GM18498 (cell line): Measurements from ENCODE around the gene ZFHX3.

ENCODE experiments used
- ATAC-seq: cut with Tn5 transposase; IDR thresholded peaks from one replicate; pipeline ENCODE4 v1.9.1; 2021; ENCODE audit warnings: mild to moderate bottlenecking, moderate library complexity; ENCODE audit not compliant: unreplicated experiment

The ZFHX3 gene

GRCh38 chr16:72886346-72886974 lies 161.5 kb downstream of the ZFHX3 start:
- no peak for ATAC-seq

- ATAC-seq = no peak
Measured at GRCh38 chr16:72884573-72884972, 163.4 kb downstream of the ZFHX3 start.

DNA sequence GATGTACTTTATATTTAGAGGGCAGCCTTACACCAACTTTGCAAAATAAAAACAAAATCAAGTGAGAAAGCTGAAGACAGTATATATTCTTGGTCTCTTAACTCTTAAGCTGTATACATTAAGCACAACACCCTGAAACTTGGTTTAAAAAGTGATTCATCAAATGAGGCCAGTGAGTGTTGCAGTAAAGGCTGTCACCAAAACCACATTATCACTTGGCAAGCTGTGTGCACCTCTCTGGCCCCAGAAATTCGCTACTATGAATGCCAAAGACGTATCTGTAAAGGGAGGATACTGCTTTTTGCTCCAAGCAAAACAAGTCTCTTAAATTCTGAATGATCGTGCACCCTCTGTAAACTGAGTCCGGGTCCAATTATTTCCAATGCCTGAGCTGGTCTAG lies 163.9 kb downstream of the ZFHX3 start:
- no peak for ATAC-seq

DNA sequence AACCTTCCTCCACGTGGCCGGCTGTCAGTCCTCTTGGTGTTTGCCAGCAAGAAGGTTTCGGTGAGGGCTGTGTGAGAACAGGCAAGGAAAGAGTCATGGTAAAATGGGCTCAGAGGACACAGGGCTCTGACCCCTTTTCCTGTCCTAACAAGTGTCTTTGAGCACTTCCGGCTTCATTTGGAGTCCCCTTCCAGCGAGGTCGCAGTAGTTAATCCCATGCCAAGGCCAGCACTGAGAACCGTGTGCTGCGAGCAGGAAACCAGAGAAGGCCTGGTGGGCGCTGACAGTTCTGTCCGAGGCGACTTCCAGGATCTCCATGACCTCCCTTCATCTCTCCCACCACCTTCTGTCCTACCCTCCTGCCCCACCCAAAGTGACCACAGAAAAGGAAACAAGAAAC lies 168.1 kb downstream of the ZFHX3 start:
- no peak for ATAC-seq

DNA sequence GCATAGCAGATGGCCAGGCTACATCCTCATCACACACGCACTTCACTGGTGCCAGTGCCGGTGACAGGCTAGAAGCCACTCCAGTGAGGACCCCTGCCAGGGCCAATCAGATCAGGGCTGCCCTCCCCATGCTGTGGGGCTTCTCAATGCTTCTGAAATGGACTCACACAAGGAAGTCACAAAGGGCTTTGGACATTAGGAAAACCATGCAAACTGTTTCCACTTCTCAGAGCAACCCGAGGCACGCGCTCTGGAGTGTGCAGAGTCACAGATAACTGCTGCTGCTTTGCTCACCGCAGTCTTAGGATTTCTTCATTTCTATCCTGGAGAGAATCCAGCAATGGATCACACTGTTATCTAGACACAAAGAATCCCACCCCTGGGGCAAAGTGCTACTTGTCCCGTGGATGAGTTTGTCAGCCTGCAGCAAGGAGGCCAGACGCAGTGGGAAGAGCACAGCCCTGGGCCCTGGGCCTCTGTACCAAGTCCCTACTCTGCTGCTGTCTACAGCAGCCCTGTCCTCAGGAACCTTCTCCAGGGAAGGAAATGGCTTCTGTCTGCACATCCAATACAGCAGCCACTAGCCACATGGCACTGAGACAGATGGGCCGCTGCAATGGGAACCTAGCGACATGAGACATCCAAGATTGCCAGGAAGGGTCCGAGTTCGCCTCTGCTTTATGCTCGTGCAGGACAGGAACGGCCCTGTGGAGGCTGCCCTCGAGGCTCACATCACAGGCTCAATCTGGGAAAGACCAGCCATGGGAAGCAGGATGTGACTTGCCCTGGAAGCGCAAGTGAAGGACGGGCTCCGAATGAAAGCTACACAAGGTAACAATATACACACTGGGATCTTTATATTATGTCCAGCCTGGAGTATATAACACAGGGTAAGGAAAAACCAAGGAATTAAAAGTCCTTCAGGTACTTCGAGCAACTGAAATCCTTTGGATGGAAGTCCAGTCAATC lies 169.3 kb downstream of the ZFHX3 start:
- no peak for ATAC-seq

GRCh38 chr16:72877374-72878028 lies 170.4 kb downstream of the ZFHX3 start:
- ATAC-seq = no peak

DNA sequence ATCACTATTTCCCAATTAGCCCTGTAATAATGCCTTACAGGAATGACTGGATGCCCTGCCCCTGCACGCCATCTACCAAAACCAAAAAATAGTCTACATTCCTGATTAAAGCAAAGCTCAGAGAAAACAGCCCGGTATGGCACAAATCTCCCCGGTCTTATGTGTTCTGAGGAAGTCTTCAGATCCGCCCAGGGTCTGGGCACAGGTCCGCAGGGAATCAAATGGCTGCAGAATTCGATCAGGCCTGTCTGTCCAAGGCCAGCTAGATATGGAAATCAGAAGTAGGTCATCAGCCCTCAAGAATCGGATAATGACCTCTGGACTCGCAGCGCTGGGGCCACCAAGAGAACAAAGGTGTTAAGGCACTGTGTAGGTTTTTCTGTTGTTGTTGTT lies 171.0 kb downstream of the ZFHX3 start:
- ATAC-seq = no peak

DNA sequence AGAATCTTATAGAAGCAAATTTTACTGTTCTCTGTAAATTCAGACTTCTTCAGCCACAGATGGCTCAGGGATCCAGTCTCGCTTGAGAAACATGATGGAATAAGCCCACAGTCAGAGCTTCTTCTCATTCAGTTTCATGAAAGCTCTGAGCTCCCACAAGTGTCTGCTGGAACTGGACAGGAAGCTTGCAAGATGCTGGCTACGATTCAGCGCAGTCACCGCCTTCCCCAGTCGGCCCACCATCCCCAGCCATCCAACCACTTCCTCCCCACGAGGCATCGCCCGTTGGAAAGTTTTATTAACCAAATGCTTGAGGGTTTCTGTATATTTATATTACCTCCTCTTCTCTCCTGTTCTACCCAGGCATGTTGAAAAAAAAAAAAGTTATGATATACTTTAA lies 171.7 kb downstream of the ZFHX3 start:
- ATAC-seq = no peak

GRCh38 chr16:72875291-72876031 lies 172.5 kb downstream of the ZFHX3 start:
- ATAC-seq = no peak

DNA sequence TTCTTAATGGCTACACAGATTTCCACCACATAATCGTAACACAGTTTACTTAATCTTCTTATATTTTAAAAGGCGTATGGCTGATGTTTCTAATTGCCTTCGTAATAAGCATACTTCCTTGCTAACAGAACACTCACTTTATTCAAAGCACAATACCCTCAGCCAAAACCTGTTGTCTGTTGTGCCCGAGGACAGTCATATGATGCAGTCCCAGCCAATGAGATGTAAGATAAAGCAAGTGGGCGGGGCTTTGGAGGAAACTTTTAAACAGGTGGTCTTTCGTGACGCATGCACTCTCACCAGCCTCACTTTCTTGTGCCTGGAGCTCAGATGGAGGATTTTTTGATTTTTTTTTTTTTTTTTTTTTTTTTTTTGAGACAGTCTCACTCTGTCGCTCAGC lies 174.1 kb downstream of the ZFHX3 start:
- no peak for ATAC-seq

DNA sequence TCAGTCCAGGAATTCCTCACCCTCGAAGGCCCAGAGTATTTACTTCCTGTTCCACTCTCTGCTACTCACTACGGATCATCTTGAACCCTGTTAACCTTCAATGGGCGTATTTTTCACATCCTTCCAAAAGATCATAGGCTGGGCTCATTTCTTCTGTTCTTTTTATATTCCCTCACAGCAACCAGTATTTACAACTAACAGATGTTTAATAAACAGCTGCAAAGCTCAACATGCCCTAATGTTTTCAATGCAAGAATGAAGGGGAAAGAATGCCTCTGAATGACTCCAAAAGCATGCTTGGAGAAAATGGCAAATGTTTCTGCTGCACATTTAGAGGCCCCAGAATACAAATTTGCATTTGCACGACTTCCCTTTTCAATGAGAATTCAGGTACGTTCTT lies 174.9 kb downstream of the ZFHX3 start:
- ATAC-seq = no peak

DNA sequence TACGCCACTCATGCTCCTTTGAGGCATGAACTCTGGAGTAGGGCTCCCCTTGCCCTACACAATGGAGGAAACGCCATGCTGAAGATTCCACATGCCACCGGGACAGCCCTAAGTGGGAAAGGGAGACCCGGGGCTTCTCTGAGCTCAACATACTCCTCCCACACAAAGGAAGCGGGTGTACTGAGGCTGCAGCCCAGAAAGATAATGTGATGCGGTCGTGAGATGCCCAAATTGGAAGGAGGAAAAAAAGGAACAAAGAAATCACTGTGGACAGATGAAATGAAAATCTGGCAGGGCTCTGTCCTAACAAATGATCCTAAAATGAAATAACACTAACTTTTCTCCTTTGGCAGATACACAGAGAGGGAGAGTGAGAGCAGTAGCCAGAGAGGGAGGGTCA lies 182.1 kb downstream of the ZFHX3 start:
- ATAC-seq = no peak

DNA sequence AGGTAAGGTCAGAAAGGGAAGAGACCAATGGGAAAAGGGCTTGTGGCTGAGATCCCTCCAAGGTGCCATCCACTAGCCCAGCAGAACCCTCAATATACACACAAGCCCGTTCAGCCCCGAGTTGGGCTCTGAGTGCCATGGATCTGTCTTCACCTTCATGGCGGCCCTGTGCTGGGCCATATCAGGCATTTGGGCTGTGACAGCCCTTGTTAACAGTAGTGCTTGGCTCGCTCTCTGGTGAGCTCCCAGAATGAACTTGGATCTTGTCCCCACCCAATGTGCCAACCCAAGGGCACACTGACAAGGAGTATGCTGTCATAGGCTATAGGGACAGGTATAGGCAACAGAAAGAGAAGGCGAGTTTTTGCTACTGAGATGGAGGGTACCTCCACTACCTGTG lies 182.7 kb downstream of the ZFHX3 start:
- ATAC-seq = no peak

DNA sequence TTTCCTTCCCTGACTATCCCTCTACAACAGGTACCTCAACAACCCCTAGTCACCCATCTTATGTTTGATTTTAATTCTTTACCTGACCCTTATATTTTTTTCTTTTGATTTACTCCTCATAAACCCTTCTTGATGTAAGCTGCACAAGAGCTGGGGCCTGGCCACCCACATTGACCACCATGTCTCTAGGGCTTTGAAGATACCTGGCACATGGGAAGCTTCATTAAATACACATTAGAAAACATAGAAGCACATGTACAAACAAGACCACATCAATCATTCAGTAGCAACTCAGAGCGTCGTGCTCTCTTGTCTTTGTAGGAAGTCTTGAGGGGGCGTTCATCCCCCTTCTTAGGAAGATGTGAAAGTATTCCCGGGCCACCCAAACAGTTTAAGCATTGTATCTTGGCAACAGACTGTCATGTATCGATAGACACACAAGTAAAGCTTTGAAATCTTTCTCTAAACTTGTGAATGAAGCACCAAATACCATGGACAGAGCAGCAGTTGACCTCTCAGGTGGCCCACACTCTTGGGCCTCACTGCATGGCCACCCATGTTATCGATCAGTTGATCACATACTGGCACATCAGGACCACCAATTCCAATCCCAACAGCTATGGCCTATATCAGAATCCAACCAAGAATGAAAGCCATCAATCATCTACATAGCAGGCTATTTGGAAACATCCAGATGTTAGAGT lies 183.6 kb downstream of the ZFHX3 start:
- ATAC-seq = no peak

DNA sequence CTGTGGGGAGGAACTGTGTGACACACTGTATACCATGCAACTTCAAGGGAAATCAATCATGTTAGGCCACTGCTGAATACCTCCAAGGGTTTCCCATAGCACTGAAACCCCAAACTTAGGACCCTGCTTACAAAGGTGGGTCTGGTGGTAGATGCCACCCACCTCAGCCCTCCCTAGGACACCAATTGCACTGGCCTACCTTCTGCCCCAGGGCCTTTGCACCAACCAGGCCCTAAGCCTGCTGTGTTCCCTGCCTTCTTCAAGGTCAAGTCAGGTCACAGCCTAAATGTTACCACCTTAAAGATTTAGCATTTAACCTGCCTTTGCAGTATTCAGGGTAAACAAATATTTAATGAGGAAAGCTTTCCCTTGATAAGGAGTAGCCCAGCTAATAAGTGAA lies 185.8 kb downstream of the ZFHX3 start:
- ATAC-seq = no peak

- ATAC-seq = no peak
Measured at GRCh38 chr16:72860726-72861562, 187.0 kb downstream of the ZFHX3 start.

DNA sequence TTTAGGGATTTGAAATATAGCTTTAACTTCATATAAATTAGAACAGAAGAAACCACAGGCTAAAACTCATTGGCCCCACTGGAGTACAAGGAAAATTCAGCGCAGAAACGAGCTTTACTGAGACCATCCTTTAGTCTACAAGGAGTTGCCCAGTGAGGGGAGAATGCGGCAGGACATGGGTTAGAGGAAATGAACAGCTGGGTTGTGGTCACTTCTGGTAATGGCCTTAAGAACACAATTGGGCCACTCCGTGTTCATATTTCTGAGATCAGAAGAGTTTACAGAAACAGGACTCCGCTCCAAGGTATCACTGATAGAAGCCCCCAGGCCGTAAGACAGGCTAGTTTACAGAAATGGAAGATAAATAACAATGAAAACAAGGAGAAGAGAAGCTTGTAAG lies 188.3 kb downstream of the ZFHX3 start:
- no peak for ATAC-seq

GRCh38 chr16:72858665-72859493 lies 189.0 kb downstream of the ZFHX3 start:
- ATAC-seq = no peak
